Stimulated activated CD8-positive, alpha-beta memory T cell treated with anti-CD3 and anti-CD28 coated beads, Interleukin-12 subunit alpha, Interleukin-12 subunit beta, amount 100 ng/mL, for 24 hours (primary cell): Measurements from ENCODE around the gene KLHL14.
"Not testable (repeated sequence)": the region's sequence is repeated elsewhere in the genome, so short reads cannot be mapped to it uniquely, and the experiment has no call there.

ENCODE experiments used
- DNase-seq: peaks from one replicate; pipeline ENCODE4 v3.0.0-alpha.2; 2020; ENCODE audit errors: extremely low read depth

The KLHL14 gene

DNA sequence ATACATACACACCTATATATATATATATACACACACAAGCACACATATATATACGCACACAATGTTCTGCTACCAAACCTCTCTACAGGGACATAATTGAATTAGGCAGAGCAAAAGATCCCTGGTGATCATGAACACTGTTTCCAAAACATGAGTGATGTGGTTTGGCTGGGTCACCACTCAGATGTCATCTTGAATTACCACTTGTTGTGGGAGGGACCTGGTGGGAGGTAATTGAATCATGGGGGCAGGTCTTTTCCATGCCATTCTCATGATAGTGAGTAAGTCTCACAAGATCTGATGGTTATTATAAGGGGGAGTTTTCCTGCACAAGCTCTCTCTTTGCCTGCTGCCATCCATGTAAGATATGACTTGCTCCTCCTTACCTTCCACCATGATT lies 135.2 kb downstream of the KLHL14 start:
- not testable (repeated sequence) for DNase-seq

DNA sequence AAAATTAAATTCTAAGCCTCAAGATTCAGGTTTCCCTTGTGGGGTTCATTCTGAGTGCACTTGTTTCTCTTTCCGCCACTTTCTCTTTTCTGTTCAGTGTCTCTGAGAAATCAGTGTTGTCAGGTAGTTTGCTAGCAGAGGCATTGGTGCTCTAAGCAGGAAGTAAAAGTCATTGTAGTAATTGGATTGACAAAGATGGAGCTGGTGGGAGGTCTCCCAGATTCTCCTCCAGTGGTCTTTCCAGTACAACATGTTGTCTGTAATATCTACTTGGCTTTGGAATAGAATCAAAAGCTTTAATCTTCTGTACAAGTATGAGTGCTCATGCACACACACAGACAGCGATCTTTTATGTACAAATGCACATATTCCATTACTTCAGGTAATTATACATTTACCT lies 135.6 kb downstream of the KLHL14 start:
- no peak for DNase-seq

DNA sequence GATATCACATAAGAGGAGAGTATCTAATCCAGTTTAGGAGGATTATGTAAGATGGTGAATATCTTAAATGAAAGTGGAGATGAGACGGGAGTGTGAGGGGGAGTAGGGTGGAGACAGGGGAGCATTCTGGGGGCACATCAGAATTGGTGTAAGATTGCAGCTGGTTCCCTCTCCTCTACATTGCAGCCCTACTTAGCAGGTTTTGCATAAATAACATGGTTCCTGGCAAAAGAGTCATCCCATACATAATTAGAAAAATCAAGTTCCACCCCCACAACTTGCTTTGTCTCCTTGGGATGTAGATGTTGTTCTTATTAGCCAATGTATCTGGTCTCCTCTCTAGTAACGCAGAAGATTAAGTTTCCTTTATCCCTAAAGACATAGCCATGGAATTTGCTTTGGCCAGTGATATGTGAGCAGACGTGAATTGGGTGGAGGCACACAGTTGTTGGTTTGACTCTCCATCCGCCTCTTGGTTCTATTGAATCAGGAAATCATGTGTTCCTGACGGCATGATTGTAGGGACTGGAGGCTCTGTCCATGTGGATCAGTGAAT lies 137.9 kb downstream of the KLHL14 start:
- DNase-seq, result no peak

DNA sequence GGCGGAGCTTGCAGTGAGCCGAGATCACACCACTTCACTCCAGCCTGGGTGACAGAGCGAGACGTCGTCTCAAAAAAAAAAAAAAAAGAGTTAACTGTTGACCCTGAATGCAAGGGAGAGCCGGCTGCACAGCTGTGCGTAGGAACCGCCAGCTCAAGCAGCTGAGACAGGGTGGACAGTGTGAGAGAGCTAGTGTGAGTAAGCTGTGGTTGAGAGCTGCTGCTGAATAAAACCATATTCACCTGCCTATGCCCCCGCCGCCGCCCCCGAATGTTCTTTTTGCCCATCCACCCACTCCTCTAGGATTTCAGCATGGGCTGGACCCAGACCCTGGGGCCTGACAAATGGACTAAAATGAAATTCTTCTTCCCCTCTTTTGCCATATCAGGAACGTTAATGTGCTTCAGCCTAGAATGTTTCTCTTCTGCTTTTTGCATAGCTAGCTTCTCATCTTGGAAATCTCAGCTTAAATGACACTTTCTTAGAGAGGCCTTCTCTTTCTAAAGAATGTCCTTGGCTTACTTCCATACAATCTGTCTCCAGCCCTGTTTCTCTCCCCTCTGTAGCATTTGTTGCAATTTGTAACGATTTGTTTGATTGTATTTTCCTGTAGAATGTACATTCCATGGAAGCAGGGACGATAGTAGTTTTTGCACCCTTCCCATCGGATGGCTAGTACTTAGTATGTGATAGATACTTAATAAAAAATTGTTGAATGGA lies 142.7 kb downstream of the KLHL14 start:
- DNase-seq, result no peak

DNA sequence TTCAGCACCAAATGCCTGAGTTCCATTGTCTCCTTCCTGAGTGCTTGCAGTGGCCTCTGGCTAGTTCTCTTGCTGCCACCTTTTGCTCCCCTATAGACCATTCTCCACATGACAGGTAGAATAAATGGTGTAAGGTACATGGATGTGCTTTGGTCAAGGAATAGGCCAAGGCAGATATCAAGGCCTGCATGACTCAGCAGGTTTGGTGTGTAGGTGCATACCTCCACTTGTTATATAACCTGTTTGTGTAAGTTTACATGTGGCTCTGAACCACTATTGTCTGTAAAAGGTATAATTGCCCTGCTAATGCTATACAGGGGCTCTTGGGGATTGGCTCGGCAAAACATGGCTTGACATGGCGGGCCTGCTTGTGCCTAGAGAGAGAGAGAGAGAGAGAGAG lies 143.5 kb downstream of the KLHL14 start:
- no peak for DNase-seq

DNA sequence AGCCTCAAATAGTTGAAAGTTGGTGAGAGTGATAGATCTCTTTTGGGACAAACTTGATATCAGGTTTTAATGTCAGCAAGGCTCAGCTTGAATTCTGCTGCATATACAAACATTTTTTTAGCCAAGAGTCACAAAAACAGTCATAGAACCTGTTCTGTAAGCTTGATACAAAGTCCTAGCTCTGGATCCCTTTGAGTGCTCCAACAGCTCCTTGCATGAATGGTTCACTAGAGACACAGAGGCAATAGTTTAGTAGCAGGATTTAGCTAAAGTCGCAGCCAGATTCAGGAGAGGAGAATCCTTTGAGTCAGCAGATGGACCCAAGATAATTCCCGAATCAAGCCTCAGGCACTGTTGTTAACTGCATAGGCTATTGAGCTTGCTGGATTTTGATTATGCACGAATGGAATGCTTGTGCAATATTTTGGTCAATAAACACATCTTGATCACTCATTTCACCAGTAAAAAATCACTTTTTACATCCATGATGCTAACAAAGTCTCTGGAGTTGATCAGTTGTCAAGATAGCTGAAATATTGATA lies 148.6 kb downstream of the KLHL14 start:
- DNase-seq, result no peak

DNA sequence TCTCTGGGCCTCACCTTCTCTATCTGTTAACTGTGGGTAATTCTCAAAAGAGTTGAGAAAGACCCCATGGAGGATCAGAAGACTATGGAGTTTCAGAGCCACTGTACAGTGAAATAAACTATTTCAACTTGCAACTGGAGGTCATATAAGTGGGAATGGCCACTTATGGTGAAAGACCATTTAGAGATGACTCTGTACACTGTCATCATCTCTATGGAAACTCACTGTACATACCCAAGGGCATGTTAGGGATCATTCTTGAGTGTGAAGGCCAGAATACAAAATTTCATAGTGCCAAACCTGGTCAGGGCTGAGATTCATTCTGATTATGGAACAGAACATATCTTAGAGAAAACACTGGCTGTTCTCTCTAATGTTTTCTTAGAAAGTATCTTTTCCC lies 149.3 kb downstream of the KLHL14 start:
- DNase-seq, result no peak
